Smooth muscle cell (in vitro differentiated cells): ENCODE data around the gene VPS26C. TPM values are rescaled to one million over a fixed set of nuclear protein-coding genes. Genes with fewer than 3 reads are reported as not detected.

Source experiments
- DNase-seq: peaks from one replicate; lab custom pipeline; 2025; ENCODE audit not compliant: unreplicated experiment; lab: John Stamatoyannopoulos, UW
- H2AFZ ChIP-seq: fragments of 200-600 bp; sonication (generic); 2 replicates; pipeline ENCODE4 v1.6.0; 2016; ENCODE audit warnings: antibody characterized with exemption, low read depth, mild to moderate bottlenecking
- H3F3A ChIP-seq: fragments of 200-600 bp; sonication (generic); 2 replicates; pipeline ENCODE4 v1.6.0; 2017; ENCODE audit warnings: antibody characterized with exemption, low read depth
- H3K27ac ChIP-seq: fragments of 200-600 bp; sonication (generic); 2 replicates; pipeline ENCODE4 v1.5.1; 2016; ENCODE audit warnings: low read depth, mild to moderate bottlenecking
- H3K27me3 ChIP-seq: fragments of 200-600 bp; sonication (generic); 2 replicates; pipeline ENCODE4 v1.6.1; 2016; ENCODE audit warnings: low read depth, mild to moderate bottlenecking
- H3K36me3 ChIP-seq: fragments of 200-600 bp; sonication (generic); 2 replicates; pipeline ENCODE4 v1.5.1; 2016; ENCODE audit warnings: low read depth
- H3K4me1 ChIP-seq: fragments of 200-600 bp; sonication (generic); 2 replicates; pipeline ENCODE4 v1.5.1; 2016; ENCODE audit warnings: low read depth
- H3K4me2 ChIP-seq: fragments of 200-600 bp; sonication (generic); 2 replicates; pipeline ENCODE4 v1.6.0; 2016; ENCODE audit warnings: mild to moderate bottlenecking
- H3K4me3 ChIP-seq: fragments of 200-600 bp; sonication (generic); 2 replicates; pipeline ENCODE4 v1.5.1; 2016; ENCODE audit warnings: mild to moderate bottlenecking
- H3K79me2 ChIP-seq: fragments of 200-600 bp; sonication (generic); 2 replicates; pipeline ENCODE4 v1.6.0; 2016; ENCODE audit warnings: low read depth, mild to moderate bottlenecking
- H3K9ac ChIP-seq: fragments of 200-600 bp; sonication (generic); 2 replicates; pipeline ENCODE4 v1.6.0; 2016; ENCODE audit warnings: low read depth
- H3K9me3 ChIP-seq: fragments of 200-600 bp; sonication (generic); replicated peaks from 2 replicates; pipeline ENCODE4 v1.5.1; 2016; ENCODE audit warnings: low read depth
- H4K20me1 ChIP-seq: fragments of 200-600 bp; sonication (generic); 2 replicates; pipeline ENCODE4 v1.6.0; 2016; ENCODE audit warnings: low read depth
- WGBS: methylation state at CpG from one replicate; pipeline ENCODE4 v1.1.7; 2016; ENCODE audit warnings: low lambda C conversion rate; 5-methylcytosine and 5-hydroxymethylcytosine counted together
- polyA plus RNA-seq: library from polyadenylated mRNA; unstranded; fragments of >200 nt; fragmentation: Nextera tagmentation; extraction: Ambion mirVana; gene quantifications from 2 replicates; pipeline ENCODE4 v1.2.1, GENCODE V29; 2016
- total RNA-seq: library from RNA; depleted of rRNA; stranded (reverse); fragments of >200 nt; gene quantifications from 2 replicates; pipeline ENCODE4 v1.2.3, GENCODE V29; 2014
- TF ChIP-seq, protein P1 (sequence below): fragments of 200-600 bp; sonication (generic); IDR thresholded peaks from 2 replicates; pipeline ENCODE4 v1.5.1; 2017; ENCODE audit warnings: borderline replicate concordance, mild to moderate bottlenecking, antibody characterized with exemption; ENCODE audit not compliant: insufficient read depth, poor library complexity, severe bottlenecking

VPS26C gene
- total and polyA plus RNA-seq, 2 experiments from 2014 or later: 31.7 to 50.3 TPM

GRCh38 chr21:37245151-37245550 is 22.0 kb downstream of the VPS26C start:
- H3F3A ChIP-seq: no peaks in the 10 kb centered on the region
- DNase-seq: no peak
- no peaks in the 10 kb centered on the region for H3K27me3 ChIP-seq
- H3K4me2 ChIP-seq: no peak overlapping the region
- peaks cover 89% of the 10 kb centered on the region for H4K20me1 ChIP-seq
- H3K4me1 ChIP-seq: no peaks in the 10 kb centered on the region
- TF ChIP-seq, protein P1, sequence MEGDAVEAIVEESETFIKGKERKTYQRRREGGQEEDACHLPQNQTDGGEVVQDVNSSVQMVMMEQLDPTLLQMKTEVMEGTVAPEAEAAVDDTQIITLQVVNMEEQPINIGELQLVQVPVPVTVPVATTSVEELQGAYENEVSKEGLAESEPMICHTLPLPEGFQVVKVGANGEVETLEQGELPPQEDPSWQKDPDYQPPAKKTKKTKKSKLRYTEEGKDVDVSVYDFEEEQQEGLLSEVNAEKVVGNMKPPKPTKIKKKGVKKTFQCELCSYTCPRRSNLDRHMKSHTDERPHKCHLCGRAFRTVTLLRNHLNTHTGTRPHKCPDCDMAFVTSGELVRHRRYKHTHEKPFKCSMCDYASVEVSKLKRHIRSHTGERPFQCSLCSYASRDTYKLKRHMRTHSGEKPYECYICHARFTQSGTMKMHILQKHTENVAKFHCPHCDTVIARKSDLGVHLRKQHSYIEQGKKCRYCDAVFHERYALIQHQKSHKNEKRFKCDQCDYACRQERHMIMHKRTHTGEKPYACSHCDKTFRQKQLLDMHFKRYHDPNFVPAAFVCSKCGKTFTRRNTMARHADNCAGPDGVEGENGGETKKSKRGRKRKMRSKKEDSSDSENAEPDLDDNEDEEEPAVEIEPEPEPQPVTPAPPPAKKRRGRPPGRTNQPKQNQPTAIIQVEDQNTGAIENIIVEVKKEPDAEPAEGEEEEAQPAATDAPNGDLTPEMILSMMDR: no peak
- H3K27ac ChIP-seq: no peak overlapping the region
- no peaks in the 10 kb centered on the region for H3K36me3 ChIP-seq
- H3K4me3 ChIP-seq: no peak overlapping the region
- peaks cover 90% of the 10 kb centered on the region for H3K79me2 ChIP-seq
- H2AFZ ChIP-seq: no peak overlapping the region
- H3K9ac ChIP-seq: no peak overlapping the region
- no peaks in the 10 kb centered on the region for H3K9me3 ChIP-seq
- 81% methylated on average over 7 of the region's 8 CpGs for WGBS

GRCh38 chr21:37244501-37245095 is 22.5 kb downstream of the VPS26C start:
- Histone ChIP-seq H2AFZ (no peak overlapping the region), H4K20me1 (peaks cover 88% of the 10 kb centered on the region), H3K36me3 (no peaks in the 10 kb centered on the region), H3K79me2 (peaks cover 89% of the 10 kb centered on the region), H3K4me1 (no peaks in the 10 kb centered on the region), H3K9me3 (no peaks in the 10 kb centered on the region), H3K4me3 (no peak overlapping the region), H3K27ac (no peak overlapping the region), H3F3A (no peaks in the 10 kb centered on the region), H3K4me2 (no peak overlapping the region), H3K9ac (no peak overlapping the region), H3K27me3 (no peaks in the 10 kb centered on the region)
- WGBS: 80% methylated on average over 12 of the region's 12 CpGs
- DNase-seq: no peak
- TF ChIP-seq, protein P1: no peak

GRCh38 chr21:37243961-37244360 is 23.2 kb downstream of the VPS26C start:
- Histone ChIP-seq H3F3A (no peaks in the 10 kb centered on the region), H2AFZ (no peak overlapping the region), H4K20me1 (peaks cover 81% of the 10 kb centered on the region), H3K4me3 (no peak overlapping the region), H3K4me1 (no peaks in the 10 kb centered on the region), H3K9me3 (no peaks in the 10 kb centered on the region), H3K4me2 (no peak overlapping the region), H3K9ac (no peak overlapping the region), H3K27ac (no peak overlapping the region), H3K27me3 (no peaks in the 10 kb centered on the region), H3K36me3 (no peaks in the 10 kb centered on the region), H3K79me2 (peaks cover 82% of the 10 kb centered on the region)
- WGBS: 98% methylated on average over 6 of the region's 6 CpGs
- DNase-seq: no peak
- TF ChIP-seq, protein P1: no peak

GRCh38 chr21:37241426-37241825 is 25.7 kb downstream of the VPS26C start:
- H3K4me3 ChIP-seq: no peak overlapping the region
- H3K4me2 ChIP-seq: no peak overlapping the region
- peaks cover 61% of the 10 kb centered on the region for H4K20me1 ChIP-seq
- H3K9ac ChIP-seq: no peak overlapping the region
- no peaks in the 10 kb centered on the region for H3K36me3 ChIP-seq
- no peak for DNase-seq
- 86% methylated on average over 7 of the region's 7 CpGs for WGBS
- H3K4me1 ChIP-seq: no peaks in the 10 kb centered on the region
- H3K27ac ChIP-seq: no peak overlapping the region
- no peaks in the 10 kb centered on the region for H3F3A ChIP-seq
- H3K27me3 ChIP-seq: no peaks in the 10 kb centered on the region
- H2AFZ ChIP-seq: no peak overlapping the region
- H3K79me2 ChIP-seq: peaks cover 57% of the 10 kb centered on the region
- TF ChIP-seq, protein P1: no peak
- H3K9me3 ChIP-seq: no peaks in the 10 kb centered on the region
